PC-9 (cell line): ENCODE measurements around the gene KRIT1.

Experiments used
- EZH2 ChIP-seq: fragments of 200-600 bp; sonication (generic); IDR thresholded peaks from 2 replicates; pipeline ENCODE4 v1.8.0; 2017; ENCODE audit warnings: antibody characterized with exemption, low read depth
- TF ChIP-seq, protein P1 (sequence below): fragments of 200-600 bp; sonication (generic); conservative IDR thresholded peaks from 2 replicates; pipeline ENCODE4 v1.6.1; 2017; ENCODE audit warnings: mixed run types, antibody characterized with exemption, mild to moderate bottlenecking, moderate library complexity

DNA sequence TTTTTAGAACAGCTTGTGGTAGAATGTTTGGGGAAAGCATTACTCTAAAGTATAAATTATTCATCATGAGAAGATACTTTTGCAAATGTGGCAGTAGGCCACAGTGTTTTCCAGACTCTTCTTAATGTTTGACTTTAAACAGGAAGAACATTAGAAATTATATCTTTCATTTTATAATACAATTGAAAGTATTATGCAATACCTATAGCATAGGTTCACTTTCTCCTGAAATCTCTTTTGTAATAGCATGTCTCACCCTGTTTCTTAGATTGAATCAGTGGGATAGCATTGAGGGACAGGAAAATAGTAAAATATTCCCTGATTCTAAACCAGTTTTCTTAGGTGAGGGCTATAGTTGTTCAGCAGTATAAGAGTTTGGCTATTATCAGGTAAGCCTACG is 23.2 kb upstream of the KRIT1 start:
- TF ChIP-seq, protein P1, sequence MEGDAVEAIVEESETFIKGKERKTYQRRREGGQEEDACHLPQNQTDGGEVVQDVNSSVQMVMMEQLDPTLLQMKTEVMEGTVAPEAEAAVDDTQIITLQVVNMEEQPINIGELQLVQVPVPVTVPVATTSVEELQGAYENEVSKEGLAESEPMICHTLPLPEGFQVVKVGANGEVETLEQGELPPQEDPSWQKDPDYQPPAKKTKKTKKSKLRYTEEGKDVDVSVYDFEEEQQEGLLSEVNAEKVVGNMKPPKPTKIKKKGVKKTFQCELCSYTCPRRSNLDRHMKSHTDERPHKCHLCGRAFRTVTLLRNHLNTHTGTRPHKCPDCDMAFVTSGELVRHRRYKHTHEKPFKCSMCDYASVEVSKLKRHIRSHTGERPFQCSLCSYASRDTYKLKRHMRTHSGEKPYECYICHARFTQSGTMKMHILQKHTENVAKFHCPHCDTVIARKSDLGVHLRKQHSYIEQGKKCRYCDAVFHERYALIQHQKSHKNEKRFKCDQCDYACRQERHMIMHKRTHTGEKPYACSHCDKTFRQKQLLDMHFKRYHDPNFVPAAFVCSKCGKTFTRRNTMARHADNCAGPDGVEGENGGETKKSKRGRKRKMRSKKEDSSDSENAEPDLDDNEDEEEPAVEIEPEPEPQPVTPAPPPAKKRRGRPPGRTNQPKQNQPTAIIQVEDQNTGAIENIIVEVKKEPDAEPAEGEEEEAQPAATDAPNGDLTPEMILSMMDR = no peak
- TF ChIP-seq EZH2 = no peak
